SK-N-SH treated with all-trans-retinoic acid at 6 μM for 48 hours (cell line): ENCODE measurements around the gene OR52A5.

Source experiments
- ATAC-seq: fragments of 200-7000 bp; cut with Tn5 transposase; 3 replicates; pipeline ENCODE4 v1.9.1; 2020; ENCODE audit warnings: mild to moderate bottlenecking, moderate library complexity
- ARNTL ChIP-seq: fragments of 450-650 bp; formaldehyde crosslinking; IDR thresholded peaks from 2 replicates; pipeline ENCODE4 v1.5.0; 2020; ENCODE audit warnings: low read depth, mild to moderate bottlenecking, moderate library complexity, borderline replicate concordance
- BACH2 ChIP-seq: fragments of 250-450 bp; sonication (Bioruptor Pico); IDR thresholded peaks from 2 replicates; pipeline ENCODE4 v1.9.0; 2021; ENCODE audit warnings: mild to moderate bottlenecking, borderline replicate concordance
- CSRNP3 ChIP-seq: fragments of 250-450 bp; sonication (Bioruptor Pico); IDR thresholded peaks from 2 replicates; pipeline ENCODE4 v1.5.1; 2021; ENCODE audit warnings: mild to moderate bottlenecking, moderate library complexity
- ESRRG ChIP-seq: fragments of 250-450 bp; sonication (Bioruptor Pico); IDR thresholded peaks from 2 replicates; pipeline ENCODE4 v1.6.1; 2021; ENCODE audit warnings: mild to moderate bottlenecking
- GLIS3 ChIP-seq: fragments of 250-450 bp; sonication (Bioruptor Pico); IDR thresholded peaks from 2 replicates; pipeline ENCODE4 v1.5.0; 2020; ENCODE audit warnings: mild to moderate bottlenecking, moderate library complexity
- ISL1 ChIP-seq: fragments of 250-450 bp; sonication (Bioruptor Pico); IDR thresholded peaks from 2 replicates; pipeline ENCODE4 v2.1.2; 2022; ENCODE audit warnings: mild to moderate bottlenecking, moderate library complexity
- OSR1 ChIP-seq: fragments of 250-450 bp; sonication (Bioruptor Pico); IDR thresholded peaks from 2 replicates; pipeline ENCODE4 v1.8.0; 2022; ENCODE audit warnings: moderate library complexity, mild to moderate bottlenecking, inconsistent platforms
- PPARA ChIP-seq: fragments of 250-450 bp; sonication (Bioruptor Pico); IDR thresholded peaks from 2 replicates; pipeline ENCODE4 v1.5.0; 2020; ENCODE audit warnings: mild to moderate bottlenecking, borderline replicate concordance
- TCF4 ChIP-seq: fragments of 250-450 bp; sonication (Bioruptor Pico); IDR thresholded peaks from 2 replicates; pipeline ENCODE4 v1.8.0; 2021; ENCODE audit warnings: mild to moderate bottlenecking, moderate library complexity, borderline replicate concordance
- TOX ChIP-seq: fragments of 250-450 bp; sonication (Bioruptor Pico); IDR thresholded peaks from 2 replicates; pipeline ENCODE4 v1.8.0; 2021; ENCODE audit warnings: mild to moderate bottlenecking, moderate library complexity, borderline replicate concordance
- ZC3H10 ChIP-seq: fragments of 250-450 bp; sonication (Bioruptor Pico); IDR thresholded peaks from 2 replicates; pipeline ENCODE4 v1.5.1; 2021; ENCODE audit warnings: mild to moderate bottlenecking, moderate library complexity
- ZFP30 ChIP-seq: fragments of 450-650 bp; formaldehyde crosslinking; IDR thresholded peaks from 2 replicates; pipeline ENCODE4 v1.5.0; 2022; ENCODE audit warnings: mild to moderate bottlenecking, moderate library complexity
- ZNF565 ChIP-seq: fragments of 450-650 bp; formaldehyde crosslinking; conservative IDR thresholded peaks from 2 replicates; pipeline ENCODE4 v1.5.0; 2020; ENCODE audit warnings: low read depth, mild to moderate bottlenecking, moderate library complexity
- ZNF8 ChIP-seq: fragments of 450-650 bp; formaldehyde crosslinking; IDR thresholded peaks from 2 replicates; pipeline ENCODE4 v1.5.0; 2020; ENCODE audit warnings: mild to moderate bottlenecking, moderate library complexity
- TF ChIP-seq, protein P1 (sequence below): fragments of 250-450 bp; sonication (Bioruptor Pico); IDR thresholded peaks from 2 replicates; pipeline ENCODE4 v1.5.0; 2020; ENCODE audit warnings: mild to moderate bottlenecking, moderate library complexity
- TF ChIP-seq, protein P2 (sequence below): fragments of 250-450 bp; sonication (Bioruptor Pico); IDR thresholded peaks from 2 replicates; pipeline ENCODE4 v1.5.1; 2020; ENCODE audit warnings: low read depth, mild to moderate bottlenecking, moderate library complexity
- TF ChIP-seq, protein P3 (sequence below): fragments of 250-450 bp; sonication (Bioruptor Pico); IDR thresholded peaks from 2 replicates; pipeline ENCODE4 v1.8.0; 2020; ENCODE audit warnings: mild to moderate bottlenecking, moderate library complexity, borderline replicate concordance
- TF ChIP-seq, protein P4 (sequence below): fragments of 250-450 bp; sonication (Bioruptor Pico); IDR thresholded peaks from 2 replicates; pipeline ENCODE4 v1.8.0; 2021; ENCODE audit warnings: low read depth, mild to moderate bottlenecking, moderate library complexity, borderline replicate concordance

Gene OR52A5

GRCh38 chr11:5159806-5160205 is 21.6 kb upstream of the OR52A5 start:
- TF ChIP-seq TCF4 (CRISPR knock-in tag) (no peak), BACH2 (CRISPR knock-in tag) (no peak), ESRRG (CRISPR knock-in tag) (no peak), OSR1 (no peak), ZC3H10 (CRISPR knock-in tag) (no peak), ISL1 (no peak)
- TF ChIP-seq, protein P1, sequence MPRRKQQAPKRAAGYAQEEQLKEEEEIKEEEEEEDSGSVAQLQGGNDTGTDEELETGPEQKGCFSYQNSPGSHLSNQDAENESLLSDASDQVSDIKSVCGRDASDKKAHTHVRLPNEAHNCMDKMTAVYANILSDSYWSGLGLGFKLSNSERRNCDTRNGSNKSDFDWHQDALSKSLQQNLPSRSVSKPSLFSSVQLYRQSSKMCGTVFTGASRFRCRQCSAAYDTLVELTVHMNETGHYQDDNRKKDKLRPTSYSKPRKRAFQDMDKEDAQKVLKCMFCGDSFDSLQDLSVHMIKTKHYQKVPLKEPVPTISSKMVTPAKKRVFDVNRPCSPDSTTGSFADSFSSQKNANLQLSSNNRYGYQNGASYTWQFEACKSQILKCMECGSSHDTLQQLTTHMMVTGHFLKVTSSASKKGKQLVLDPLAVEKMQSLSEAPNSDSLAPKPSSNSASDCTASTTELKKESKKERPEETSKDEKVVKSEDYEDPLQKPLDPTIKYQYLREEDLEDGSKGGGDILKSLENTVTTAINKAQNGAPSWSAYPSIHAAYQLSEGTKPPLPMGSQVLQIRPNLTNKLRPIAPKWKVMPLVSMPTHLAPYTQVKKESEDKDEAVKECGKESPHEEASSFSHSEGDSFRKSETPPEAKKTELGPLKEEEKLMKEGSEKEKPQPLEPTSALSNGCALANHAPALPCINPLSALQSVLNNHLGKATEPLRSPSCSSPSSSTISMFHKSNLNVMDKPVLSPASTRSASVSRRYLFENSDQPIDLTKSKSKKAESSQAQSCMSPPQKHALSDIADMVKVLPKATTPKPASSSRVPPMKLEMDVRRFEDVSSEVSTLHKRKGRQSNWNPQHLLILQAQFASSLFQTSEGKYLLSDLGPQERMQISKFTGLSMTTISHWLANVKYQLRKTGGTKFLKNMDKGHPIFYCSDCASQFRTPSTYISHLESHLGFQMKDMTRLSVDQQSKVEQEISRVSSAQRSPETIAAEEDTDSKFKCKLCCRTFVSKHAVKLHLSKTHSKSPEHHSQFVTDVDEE (CRISPR knock-in tag) = no peak
- TF ChIP-seq, protein P2, sequence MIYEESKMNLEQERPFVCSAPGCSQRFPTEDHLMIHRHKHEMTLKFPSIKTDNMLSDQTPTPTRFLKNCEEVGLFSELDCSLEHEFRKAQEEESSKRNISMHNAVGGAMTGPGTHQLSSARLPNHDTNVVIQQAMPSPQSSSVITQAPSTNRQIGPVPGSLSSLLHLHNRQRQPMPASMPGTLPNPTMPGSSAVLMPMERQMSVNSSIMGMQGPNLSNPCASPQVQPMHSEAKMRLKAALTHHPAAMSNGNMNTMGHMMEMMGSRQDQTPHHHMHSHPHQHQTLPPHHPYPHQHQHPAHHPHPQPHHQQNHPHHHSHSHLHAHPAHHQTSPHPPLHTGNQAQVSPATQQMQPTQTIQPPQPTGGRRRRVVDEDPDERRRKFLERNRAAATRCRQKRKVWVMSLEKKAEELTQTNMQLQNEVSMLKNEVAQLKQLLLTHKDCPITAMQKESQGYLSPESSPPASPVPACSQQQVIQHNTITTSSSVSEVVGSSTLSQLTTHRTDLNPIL (CRISPR knock-in tag) = no peak
- ATAC-seq = no peak

DNA sequence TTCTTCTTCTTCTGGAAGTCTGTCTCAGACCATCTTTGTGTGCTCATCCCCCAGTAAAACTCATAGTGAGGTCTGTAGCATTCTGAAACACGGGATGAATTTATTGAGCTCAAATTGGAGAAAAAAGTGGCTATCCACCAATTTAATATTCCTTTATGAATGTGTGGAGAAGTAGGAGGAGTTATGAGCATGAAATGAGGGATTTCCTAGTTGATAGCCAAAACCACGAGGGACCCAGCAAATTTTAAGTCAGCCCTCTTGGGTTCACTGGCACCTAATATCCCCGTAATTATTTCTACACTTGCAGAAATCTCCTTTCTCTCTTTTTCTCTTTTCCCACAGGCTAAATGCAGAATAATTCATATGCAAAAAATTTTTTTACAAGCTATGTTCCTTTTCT is 16.5 kb upstream of the OR52A5 start, which contains the start of gene OR52A1:
Gene OR52A1, minus strand, starts transcription at position 101 of the 400 bp plus-strand sequence. CDS start 2,388 bp downstream, outside the sequence.
- no peak for ATAC-seq
- TF ChIP-seq ZNF565 (CRISPR knock-in tag) (no peak), OSR1 (no peak), ZNF8 (CRISPR knock-in tag) (no peak), TOX (CRISPR knock-in tag) (no peak), CSRNP3 (CRISPR knock-in tag) (no peak), BACH2 (CRISPR knock-in tag) (no peak), ZC3H10 (CRISPR knock-in tag) (no peak), ZFP30 (CRISPR knock-in tag) (no peak), ARNTL (CRISPR knock-in tag) (no peak), GLIS3 (CRISPR knock-in tag) (no peak), PPARA (CRISPR knock-in tag) (no peak)
- TF ChIP-seq, protein P3, sequence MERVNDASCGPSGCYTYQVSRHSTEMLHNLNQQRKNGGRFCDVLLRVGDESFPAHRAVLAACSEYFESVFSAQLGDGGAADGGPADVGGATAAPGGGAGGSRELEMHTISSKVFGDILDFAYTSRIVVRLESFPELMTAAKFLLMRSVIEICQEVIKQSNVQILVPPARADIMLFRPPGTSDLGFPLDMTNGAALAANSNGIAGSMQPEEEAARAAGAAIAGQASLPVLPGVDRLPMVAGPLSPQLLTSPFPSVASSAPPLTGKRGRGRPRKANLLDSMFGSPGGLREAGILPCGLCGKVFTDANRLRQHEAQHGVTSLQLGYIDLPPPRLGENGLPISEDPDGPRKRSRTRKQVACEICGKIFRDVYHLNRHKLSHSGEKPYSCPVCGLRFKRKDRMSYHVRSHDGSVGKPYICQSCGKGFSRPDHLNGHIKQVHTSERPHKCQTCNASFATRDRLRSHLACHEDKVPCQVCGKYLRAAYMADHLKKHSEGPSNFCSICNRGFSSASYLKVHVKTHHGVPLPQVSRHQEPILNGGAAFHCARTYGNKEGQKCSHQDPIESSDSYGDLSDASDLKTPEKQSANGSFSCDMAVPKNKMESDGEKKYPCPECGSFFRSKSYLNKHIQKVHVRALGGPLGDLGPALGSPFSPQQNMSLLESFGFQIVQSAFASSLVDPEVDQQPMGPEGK = no peak
- TF ChIP-seq, protein P2 (CRISPR knock-in tag) = no peak
- TF ChIP-seq, protein P1 (CRISPR knock-in tag) = no peak
- TF ChIP-seq, protein P4, sequence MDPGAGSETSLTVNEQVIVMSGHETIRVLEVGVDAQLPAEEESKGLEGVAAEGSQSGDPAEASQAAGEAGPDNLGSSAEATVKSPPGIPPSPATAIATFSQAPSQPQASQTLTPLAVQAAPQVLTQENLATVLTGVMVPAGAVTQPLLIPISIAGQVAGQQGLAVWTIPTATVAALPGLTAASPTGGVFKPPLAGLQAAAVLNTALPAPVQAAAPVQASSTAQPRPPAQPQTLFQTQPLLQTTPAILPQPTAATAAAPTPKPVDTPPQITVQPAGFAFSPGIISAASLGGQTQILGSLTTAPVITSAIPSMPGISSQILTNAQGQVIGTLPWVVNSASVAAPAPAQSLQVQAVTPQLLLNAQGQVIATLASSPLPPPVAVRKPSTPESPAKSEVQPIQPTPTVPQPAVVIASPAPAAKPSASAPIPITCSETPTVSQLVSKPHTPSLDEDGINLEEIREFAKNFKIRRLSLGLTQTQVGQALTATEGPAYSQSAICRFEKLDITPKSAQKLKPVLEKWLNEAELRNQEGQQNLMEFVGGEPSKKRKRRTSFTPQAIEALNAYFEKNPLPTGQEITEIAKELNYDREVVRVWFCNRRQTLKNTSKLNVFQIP = no peak
